K562 (cell line): Measurements from ENCODE around the gene GSX2. TPM values are rescaled to one million over a fixed set of nuclear protein-coding genes. Genes with fewer than 3 reads are reported as not detected.

Experiments
- ZNF232 ChIP-seq: sonication (generic); formaldehyde crosslinking; IDR thresholded peaks from 2 replicates; pipeline ENCODE4 v1.8.0; 2022; ENCODE audit warnings: mild to moderate bottlenecking, missing genetic modification reagents
- polyA plus RNA-seq, 8 experiments: library from polyadenylated mRNA; depleted of rRNA in 4 of 8; stranded (reverse) in 5 of 8; unstranded in 3 of 8; fragments of >200 nt; fragmentation: Nextera tagmentation in 2 of 8; fragmentation: Illumina TruSeq in 1 of 8; extraction: Ambion mirVana in 2 of 8; extraction: Trizol in 1 of 8; gene quantifications; 2 replicates each; pipeline versions ENCODE4 v1.2.1 to v1.2.3, GENCODE V29; 2011 to 2014; ENCODE audit warnings: inconsistent platforms in 1 of 8, missing spikeins in 1 of 8
- total RNA-seq, 7 experiments: library from RNA; depleted of rRNA in 6 of 7; stranded (reverse); fragments of >200 nt in 6 of 7; fragmentation: Illumina TruSeq in 2 of 7; extraction: Trizol in 2 of 7; gene quantifications; 2 replicates each; pipeline versions ENCODE4 v1.2.1 to v1.2.3, GENCODE V29; 2011 to 2021; ENCODE audit warnings: low replicate concordance in 1 of 7
- TF ChIP-seq, protein P1 (sequence below), 2 experiments: fragments of 450-650 bp in 1 of 2; sonication (generic) in 1 of 2; formaldehyde crosslinking in 1 of 2; IDR thresholded peaks; 2 replicates each; pipeline versions ENCODE4 v1.7.1 to v1.9.0; 2016 to 2022; ENCODE audit warnings: inconsistent platforms in 1 of 2, mild to moderate bottlenecking in 1 of 2, missing genetic modification reagents in 1 of 2
- TF ChIP-seq, protein P2 (sequence below): sonication (generic); formaldehyde crosslinking; IDR thresholded peaks from 2 replicates; pipeline ENCODE4 v1.8.0; 2022; ENCODE audit warnings: missing genetic modification reagents, mild to moderate bottlenecking, borderline replicate concordance
- TF ChIP-seq, protein P3 (sequence below): fragments of 200-600 bp; sonication (generic); IDR thresholded peaks from one replicate; pipeline ENCODE4 v1.6.1; 2012; ENCODE audit warnings: mild to moderate bottlenecking, low read depth, low read length, inconsistent platforms

Gene GSX2
- total and polyA plus RNA-seq, 9 of the 15 experiments (the other 6 are each of a cell fraction or from before 2014, with no cell fraction given): not detected

- TF ChIP-seq, protein P1, sequence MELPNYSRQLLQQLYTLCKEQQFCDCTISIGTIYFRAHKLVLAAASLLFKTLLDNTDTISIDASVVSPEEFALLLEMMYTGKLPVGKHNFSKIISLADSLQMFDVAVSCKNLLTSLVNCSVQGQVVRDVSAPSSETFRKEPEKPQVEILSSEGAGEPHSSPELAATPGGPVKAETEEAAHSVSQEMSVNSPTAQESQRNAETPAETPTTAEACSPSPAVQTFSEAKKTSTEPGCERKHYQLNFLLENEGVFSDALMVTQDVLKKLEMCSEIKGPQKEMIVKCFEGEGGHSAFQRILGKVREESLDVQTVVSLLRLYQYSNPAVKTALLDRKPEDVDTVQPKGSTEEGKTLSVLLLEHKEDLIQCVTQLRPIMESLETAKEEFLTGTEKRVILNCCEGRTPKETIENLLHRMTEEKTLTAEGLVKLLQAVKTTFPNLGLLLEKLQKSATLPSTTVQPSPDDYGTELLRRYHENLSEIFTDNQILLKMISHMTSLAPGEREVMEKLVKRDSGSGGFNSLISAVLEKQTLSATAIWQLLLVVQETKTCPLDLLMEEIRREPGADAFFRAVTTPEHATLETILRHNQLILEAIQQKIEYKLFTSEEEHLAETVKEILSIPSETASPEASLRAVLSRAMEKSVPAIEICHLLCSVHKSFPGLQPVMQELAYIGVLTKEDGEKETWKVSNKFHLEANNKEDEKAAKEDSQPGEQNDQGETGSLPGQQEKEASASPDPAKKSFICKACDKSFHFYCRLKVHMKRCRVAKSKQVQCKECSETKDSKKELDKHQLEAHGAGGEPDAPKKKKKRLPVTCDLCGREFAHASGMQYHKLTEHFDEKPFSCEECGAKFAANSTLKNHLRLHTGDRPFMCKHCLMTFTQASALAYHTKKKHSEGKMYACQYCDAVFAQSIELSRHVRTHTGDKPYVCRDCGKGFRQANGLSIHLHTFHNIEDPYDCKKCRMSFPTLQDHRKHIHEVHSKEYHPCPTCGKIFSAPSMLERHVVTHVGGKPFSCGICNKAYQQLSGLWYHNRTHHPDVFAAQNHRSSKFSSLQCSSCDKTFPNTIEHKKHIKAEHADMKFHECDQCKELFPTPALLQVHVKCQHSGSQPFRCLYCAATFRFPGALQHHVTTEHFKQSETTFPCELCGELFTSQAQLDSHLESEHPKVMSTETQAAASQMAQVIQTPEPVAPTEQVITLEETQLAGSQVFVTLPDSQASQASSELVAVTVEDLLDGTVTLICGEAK (IDR thresholded peaks at IDR 0.05): no peak
- TF ChIP-seq, protein P1 (CRISPR knock-in tag; IDR thresholded peaks at IDR 0.05): no peak
- TF ChIP-seq, protein P2, sequence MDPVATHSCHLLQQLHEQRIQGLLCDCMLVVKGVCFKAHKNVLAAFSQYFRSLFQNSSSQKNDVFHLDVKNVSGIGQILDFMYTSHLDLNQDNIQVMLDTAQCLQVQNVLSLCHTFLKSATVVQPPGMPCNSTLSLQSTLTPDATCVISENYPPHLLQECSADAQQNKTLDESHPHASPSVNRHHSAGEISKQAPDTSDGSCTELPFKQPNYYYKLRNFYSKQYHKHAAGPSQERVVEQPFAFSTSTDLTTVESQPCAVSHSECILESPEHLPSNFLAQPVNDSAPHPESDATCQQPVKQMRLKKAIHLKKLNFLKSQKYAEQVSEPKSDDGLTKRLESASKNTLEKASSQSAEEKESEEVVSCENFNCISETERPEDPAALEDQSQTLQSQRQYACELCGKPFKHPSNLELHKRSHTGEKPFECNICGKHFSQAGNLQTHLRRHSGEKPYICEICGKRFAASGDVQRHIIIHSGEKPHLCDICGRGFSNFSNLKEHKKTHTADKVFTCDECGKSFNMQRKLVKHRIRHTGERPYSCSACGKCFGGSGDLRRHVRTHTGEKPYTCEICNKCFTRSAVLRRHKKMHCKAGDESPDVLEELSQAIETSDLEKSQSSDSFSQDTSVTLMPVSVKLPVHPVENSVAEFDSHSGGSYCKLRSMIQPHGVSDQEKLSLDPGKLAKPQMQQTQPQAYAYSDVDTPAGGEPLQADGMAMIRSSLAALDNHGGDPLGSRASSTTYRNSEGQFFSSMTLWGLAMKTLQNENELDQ (CRISPR knock-in tag): no peak
- TF ChIP-seq, protein P3, sequence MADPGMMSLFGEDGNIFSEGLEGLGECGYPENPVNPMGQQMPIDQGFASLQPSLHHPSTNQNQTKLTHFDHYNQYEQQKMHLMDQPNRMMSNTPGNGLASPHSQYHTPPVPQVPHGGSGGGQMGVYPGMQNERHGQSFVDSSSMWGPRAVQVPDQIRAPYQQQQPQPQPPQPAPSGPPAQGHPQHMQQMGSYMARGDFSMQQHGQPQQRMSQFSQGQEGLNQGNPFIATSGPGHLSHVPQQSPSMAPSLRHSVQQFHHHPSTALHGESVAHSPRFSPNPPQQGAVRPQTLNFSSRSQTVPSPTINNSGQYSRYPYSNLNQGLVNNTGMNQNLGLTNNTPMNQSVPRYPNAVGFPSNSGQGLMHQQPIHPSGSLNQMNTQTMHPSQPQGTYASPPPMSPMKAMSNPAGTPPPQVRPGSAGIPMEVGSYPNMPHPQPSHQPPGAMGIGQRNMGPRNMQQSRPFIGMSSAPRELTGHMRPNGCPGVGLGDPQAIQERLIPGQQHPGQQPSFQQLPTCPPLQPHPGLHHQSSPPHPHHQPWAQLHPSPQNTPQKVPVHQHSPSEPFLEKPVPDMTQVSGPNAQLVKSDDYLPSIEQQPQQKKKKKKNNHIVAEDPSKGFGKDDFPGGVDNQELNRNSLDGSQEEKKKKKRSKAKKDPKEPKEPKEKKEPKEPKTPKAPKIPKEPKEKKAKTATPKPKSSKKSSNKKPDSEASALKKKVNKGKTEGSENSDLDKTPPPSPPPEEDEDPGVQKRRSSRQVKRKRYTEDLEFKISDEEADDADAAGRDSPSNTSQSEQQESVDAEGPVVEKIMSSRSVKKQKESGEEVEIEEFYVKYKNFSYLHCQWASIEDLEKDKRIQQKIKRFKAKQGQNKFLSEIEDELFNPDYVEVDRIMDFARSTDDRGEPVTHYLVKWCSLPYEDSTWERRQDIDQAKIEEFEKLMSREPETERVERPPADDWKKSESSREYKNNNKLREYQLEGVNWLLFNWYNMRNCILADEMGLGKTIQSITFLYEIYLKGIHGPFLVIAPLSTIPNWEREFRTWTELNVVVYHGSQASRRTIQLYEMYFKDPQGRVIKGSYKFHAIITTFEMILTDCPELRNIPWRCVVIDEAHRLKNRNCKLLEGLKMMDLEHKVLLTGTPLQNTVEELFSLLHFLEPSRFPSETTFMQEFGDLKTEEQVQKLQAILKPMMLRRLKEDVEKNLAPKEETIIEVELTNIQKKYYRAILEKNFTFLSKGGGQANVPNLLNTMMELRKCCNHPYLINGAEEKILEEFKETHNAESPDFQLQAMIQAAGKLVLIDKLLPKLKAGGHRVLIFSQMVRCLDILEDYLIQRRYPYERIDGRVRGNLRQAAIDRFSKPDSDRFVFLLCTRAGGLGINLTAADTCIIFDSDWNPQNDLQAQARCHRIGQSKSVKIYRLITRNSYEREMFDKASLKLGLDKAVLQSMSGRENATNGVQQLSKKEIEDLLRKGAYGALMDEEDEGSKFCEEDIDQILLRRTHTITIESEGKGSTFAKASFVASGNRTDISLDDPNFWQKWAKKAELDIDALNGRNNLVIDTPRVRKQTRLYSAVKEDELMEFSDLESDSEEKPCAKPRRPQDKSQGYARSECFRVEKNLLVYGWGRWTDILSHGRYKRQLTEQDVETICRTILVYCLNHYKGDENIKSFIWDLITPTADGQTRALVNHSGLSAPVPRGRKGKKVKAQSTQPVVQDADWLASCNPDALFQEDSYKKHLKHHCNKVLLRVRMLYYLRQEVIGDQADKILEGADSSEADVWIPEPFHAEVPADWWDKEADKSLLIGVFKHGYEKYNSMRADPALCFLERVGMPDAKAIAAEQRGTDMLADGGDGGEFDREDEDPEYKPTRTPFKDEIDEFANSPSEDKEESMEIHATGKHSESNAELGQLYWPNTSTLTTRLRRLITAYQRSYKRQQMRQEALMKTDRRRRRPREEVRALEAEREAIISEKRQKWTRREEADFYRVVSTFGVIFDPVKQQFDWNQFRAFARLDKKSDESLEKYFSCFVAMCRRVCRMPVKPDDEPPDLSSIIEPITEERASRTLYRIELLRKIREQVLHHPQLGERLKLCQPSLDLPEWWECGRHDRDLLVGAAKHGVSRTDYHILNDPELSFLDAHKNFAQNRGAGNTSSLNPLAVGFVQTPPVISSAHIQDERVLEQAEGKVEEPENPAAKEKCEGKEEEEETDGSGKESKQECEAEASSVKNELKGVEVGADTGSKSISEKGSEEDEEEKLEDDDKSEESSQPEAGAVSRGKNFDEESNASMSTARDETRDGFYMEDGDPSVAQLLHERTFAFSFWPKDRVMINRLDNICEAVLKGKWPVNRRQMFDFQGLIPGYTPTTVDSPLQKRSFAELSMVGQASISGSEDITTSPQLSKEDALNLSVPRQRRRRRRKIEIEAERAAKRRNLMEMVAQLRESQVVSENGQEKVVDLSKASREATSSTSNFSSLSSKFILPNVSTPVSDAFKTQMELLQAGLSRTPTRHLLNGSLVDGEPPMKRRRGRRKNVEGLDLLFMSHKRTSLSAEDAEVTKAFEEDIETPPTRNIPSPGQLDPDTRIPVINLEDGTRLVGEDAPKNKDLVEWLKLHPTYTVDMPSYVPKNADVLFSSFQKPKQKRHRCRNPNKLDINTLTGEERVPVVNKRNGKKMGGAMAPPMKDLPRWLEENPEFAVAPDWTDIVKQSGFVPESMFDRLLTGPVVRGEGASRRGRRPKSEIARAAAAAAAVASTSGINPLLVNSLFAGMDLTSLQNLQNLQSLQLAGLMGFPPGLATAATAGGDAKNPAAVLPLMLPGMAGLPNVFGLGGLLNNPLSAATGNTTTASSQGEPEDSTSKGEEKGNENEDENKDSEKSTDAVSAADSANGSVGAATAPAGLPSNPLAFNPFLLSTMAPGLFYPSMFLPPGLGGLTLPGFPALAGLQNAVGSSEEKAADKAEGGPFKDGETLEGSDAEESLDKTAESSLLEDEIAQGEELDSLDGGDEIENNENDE: no peak
- no peak for TF ChIP-seq ZNF232 (CRISPR knock-in tag)
These were observed 22.2 kb upstream of the GSX2 start (continued) for GRCh38 chr4:54077812-54078211.
